Bronchial epithelial cell (primary cell): ENCODE results near the gene PIK3R5. TPM values are rescaled to one million over a fixed set of nuclear protein-coding genes. Genes with fewer than 3 reads are reported as not detected.
A peak's percentile ranks its signal among the peaks of the same experiment; 100 is the strongest.

Source experiments
- DNase-seq: peaks from one replicate; pipeline ENCODE4 v3.0.0-alpha.2; 2010; ENCODE audit warnings: low read depth
- FAIRE-seq: peaks from 2 replicates; lab custom pipeline; 2011; peaks lifted over from hg19 to GRCh38; lab: Jason Lieb, UNC
- H3K27me3 ChIP-seq: 2 replicates; pipeline ENCODE4 v1.5.1; 2011; ENCODE audit warnings: low read length; ENCODE audit not compliant: control insufficient read depth, insufficient read depth
- H3K36me3 ChIP-seq: 2 replicates; pipeline ENCODE4 v1.5.1; 2011; ENCODE audit warnings: low read length; ENCODE audit not compliant: control insufficient read depth, insufficient read depth
- H3K4me3 ChIP-seq: 2 replicates; pipeline ENCODE4 v1.5.1; 2011; ENCODE audit warnings: mild to moderate bottlenecking, low read depth, low read length, control low read depth
- CTCF ChIP-seq: IDR thresholded peaks from 2 replicates; pipeline ENCODE4 v1.5.1; 2011; ENCODE audit warnings: mild to moderate bottlenecking, moderate library complexity, low read length, control low read depth, inconsistent platforms; ENCODE audit not compliant: insufficient read depth, severe bottlenecking
- total RNA-seq: library from RNA; depleted of rRNA; stranded (reverse); fragments of >200 nt; gene quantifications from 2 replicates; pipeline ENCODE4 v1.2.1, GENCODE V29; 2014

PIK3R5 gene
- total RNA-seq, 1 donor from 2014 or later = not detected

GRCh38 chr17:8941980-8942622 is 23.4 kb downstream of the PIK3R5 start:
- Histone ChIP-seq H3K36me3 (no peaks in the 10 kb centered on the region), H3K27me3 (no peaks in the 10 kb centered on the region), H3K4me3 (no peak overlapping the region)
- no peak for TF ChIP-seq CTCF
- DNase-seq (no peak), FAIRE-seq (no peak)

- H3K4me3 ChIP-seq = no peak overlapping the region
- FAIRE-seq (no peak), DNase-seq (no peak)
- H3K27me3 ChIP-seq = no peaks in the 10 kb centered on the region
- TF ChIP-seq CTCF = no peak
- no peaks in the 10 kb centered on the region for H3K36me3 ChIP-seq
Measured at GRCh38 chr17:8941520-8941919, 24.0 kb downstream of the PIK3R5 start.

- H3K4me3 ChIP-seq = no peak overlapping the region
- no peak for FAIRE-seq
- H3K27me3 ChIP-seq = no peaks in the 10 kb centered on the region
- no peak for DNase-seq
- no peaks in the 10 kb centered on the region for H3K36me3 ChIP-seq
- TF ChIP-seq CTCF = no peak
Measured at GRCh38 chr17:8940866-8941471, 24.5 kb downstream of the PIK3R5 start.

GRCh38 chr17:8939496-8940334 is 25.8 kb downstream of the PIK3R5 start:
- DNase-seq (no peak), FAIRE-seq (peak; percentile 23)
- no peak for TF ChIP-seq CTCF
- Histone ChIP-seq H3K4me3 (no peak overlapping the region), H3K36me3 (no peaks in the 10 kb centered on the region), H3K27me3 (no peaks in the 10 kb centered on the region)

- FAIRE-seq = peak; percentile 23
- no peak for TF ChIP-seq CTCF
- no peak for DNase-seq
- Histone ChIP-seq H3K4me3 (no peak overlapping the region), H3K36me3 (no peaks in the 10 kb centered on the region), H3K27me3 (no peaks in the 10 kb centered on the region)
Measured at GRCh38 chr17:8938933-8939332, 26.6 kb downstream of the PIK3R5 start.
